AG20443 (cell line): ENCODE measurements around the gene TPSD1.
"Not testable (repeated sequence)": the region's sequence is repeated elsewhere in the genome, so short reads cannot be mapped to it uniquely, and the experiment has no call there.

Source experiments
- DNase-seq: peaks from one replicate; pipeline ENCODE4 v3.0.0; 2012; ENCODE audit warnings: low spot score, mixed read lengths

The TPSD1 gene

GRCh38 chr16:1263591-1264344 is 7.9 kb downstream of the TPSD1 start:
- DNase-seq = no peak

DNA sequence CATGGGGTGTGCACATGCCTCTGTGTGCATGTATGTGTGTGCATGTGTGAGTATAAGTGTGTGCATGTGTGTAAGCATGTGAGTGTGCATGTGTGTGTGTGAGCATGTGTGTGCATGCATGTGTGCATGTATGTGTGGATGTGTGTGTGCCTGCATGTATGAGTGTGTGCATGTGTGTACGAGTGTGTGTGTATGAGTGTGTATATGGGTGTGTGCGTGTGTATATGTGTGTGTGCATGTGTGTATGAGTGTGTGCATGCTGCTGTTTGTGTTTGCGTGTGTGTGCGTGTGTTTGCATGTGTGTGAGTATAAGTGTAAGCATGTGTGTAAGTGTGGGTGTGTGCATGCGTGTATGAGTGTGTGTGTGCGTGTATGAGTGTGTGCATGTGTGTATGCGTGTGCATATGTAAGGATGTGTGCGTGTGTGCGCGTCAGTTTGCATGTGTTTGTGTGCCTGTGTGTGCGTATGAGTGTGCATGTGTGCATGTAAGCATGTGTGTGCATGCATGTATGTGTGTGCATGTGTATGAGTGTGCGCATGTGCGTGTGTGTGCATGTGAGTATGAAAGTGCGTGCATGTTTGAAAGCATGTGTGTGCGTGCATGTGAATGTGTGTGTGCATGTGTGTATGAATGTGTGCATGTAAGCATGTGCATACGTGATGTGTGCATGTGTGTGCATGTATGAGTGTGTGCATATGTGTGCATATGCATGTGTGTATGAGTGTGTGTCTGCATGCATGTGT is 8.6 kb downstream of the TPSD1 start:
- no peak for DNase-seq

- DNase-seq = no peak
Measured at GRCh38 chr16:1265090-1265630, 9.3 kb downstream of the TPSD1 start.

GRCh38 chr16:1265826-1266225 is 10.0 kb downstream of the TPSD1 start:
- DNase-seq = no peak

DNA sequence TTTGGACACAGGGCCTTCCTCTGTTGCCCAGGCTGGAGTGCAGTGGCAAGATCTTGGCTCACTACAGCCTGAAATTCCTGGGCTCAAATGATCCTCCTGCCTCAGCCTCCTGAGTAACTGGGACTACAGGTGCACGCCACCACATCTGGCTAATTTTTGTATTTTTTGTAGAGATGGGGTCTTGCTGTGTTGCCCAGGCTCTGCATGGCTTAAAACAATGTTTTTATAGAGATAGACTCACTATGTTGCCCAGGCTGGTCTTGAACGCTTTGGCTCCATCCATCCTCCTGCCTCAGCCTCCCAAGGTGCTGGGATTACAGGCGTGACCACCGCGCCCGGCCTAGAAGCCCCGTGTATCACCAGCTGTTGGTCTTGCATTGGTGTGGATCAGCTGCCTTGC is 13.5 kb downstream of the TPSD1 start:
- not testable (repeated sequence) for DNase-seq

DNA sequence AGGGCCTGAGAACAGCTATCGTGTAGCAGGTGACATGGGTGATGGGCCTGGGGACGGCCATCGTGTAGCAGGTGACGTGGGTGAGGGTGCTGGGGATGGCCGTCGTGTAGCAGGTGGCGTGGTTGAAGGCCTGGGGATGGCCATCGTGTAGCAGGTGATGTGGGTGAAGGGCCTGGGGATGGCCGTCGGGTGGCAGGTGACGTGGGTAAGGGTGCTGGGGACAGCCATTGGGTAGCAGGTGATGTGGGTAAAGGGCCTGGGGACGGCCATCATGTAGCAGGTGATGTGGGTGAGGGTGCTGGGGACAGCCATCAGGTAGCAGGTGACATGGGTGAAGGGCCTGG is 15.5 kb downstream of the TPSD1 start:
- DNase-seq = no peak

DNA sequence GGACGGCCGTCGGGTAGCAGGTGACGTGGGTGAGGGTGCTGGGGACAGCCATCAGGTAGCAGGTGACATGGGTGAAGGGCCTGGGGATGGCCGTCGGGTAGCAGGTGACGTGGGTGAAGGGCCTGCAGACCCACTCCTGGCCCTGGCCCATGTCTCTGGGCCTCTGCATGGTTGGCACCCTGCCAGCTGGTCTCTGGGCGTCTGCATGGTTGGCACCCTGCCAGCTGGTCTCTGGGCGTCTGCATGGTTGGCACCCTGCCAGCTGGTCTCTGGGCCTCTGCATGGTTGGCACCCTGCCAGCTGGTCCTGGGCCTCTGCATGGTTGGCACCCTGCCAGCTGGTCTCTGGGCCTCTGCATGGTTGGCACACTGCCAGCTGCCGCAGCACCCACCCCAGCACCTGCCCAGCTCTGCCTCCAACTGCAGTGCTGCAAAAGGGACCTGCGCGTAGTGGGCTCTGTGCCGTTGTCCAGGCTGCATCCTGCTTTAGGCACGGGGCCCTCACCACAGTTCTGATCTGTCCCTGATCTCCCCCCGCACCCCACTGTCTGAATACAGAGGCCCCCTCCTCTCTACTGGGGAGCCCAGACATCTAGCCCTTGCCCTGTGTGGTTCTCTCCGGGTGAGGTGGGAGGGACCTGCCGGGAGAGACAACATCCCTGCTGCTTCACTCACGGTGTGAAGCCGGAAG is 16.0 kb downstream of the TPSD1 start:
- not testable (repeated sequence) for DNase-seq

- no peak for DNase-seq
Measured at GRCh38 chr16:1272453-1273198, 16.8 kb downstream of the TPSD1 start.

GRCh38 chr16:1273816-1274215 is 17.9 kb downstream of the TPSD1 start:
- no peak for DNase-seq

- no peak for DNase-seq
Measured at GRCh38 chr16:1274767-1275166, 18.9 kb downstream of the TPSD1 start.

- no peak for DNase-seq
Measured at GRCh38 chr16:1275791-1276579, 20.1 kb downstream of the TPSD1 start.

DNA sequence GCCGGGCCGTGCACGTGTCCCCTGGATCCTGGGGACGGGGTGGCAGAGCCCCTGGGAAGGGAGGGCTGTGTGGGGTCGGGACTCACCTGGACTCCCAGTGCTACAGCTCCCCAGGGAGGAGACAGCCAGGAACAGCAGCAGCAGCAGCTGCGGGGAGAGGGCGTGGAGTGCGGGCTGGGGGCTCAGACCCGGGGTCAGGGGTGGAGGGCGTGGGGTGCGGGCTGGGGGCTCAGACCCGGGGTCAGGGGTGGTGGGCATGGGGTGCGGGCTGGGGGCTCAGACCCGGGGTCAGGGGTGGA is 20.7 kb downstream of the TPSD1 start:
- no peak for DNase-seq

DNA sequence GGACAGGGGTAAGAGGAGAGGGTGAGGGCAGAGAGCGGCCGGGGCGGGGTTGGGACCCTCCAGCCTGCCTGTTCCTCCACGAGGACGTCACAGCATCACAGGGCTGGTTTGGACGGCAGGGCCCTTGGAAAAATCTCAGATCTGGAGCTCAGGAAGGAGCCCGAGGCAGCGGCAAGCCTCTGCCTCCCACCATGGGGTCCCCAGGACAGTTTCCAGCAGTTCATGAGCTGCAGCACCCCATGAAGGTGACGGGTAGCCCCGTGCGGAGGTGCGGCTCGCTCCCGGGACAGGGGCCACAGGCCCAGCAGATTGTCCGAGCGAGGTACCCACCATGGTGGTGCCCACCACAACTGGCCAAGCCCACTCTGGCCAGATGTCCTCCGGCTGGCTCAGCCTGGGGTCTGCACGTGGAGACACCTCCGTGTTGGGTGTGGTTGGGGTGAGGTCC is 21.3 kb downstream of the TPSD1 start:
- no peak for DNase-seq

- no peak for DNase-seq
Measured at GRCh38 chr16:1277617-1278282, 21.9 kb downstream of the TPSD1 start.

GRCh38 chr16:1278477-1278876 is 22.6 kb downstream of the TPSD1 start:
- no peak for DNase-seq

DNA sequence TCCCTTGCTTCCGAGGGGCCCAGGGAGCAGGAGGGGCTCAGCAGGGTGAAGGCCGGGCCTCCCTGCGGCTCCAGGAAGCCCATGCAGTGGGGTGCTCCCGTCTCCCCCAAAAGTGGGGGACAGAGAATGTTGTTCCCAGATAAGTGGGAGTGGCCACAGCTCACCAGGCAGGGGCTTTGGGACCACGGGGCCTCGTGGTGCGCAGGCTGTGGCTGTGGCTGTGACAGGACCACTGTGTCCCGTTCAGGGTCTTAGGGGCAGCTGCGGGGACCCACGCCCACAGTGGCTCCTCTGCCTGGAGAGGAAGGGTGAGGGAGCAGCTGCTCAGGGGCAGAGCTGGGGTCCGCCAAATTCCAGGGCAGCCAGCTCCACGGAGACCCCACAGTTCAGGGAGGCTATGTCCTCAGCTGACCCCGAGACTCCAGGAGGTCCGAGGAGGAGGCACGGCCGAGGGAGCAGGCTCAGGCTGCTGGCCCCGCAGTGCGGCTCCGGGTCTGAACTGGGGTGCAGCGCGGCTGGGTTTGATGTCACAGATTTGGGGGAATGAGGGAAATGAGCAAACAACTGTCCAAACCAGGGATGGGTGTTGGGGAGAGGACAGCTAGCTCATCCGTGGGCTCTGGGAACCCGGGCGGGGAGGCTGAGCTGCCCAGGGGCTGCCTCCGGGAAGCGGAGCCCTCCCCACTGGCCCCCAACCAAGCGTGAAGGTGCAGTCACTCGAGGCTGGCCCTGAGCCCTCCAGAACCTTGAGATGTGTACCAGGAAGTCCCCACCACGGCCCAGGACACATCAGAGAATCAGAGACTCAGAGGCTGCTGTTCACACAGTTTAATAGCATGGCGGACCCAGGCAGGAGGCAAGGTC is 23.4 kb downstream of the TPSD1 start:
- DNase-seq = no peak

DNA sequence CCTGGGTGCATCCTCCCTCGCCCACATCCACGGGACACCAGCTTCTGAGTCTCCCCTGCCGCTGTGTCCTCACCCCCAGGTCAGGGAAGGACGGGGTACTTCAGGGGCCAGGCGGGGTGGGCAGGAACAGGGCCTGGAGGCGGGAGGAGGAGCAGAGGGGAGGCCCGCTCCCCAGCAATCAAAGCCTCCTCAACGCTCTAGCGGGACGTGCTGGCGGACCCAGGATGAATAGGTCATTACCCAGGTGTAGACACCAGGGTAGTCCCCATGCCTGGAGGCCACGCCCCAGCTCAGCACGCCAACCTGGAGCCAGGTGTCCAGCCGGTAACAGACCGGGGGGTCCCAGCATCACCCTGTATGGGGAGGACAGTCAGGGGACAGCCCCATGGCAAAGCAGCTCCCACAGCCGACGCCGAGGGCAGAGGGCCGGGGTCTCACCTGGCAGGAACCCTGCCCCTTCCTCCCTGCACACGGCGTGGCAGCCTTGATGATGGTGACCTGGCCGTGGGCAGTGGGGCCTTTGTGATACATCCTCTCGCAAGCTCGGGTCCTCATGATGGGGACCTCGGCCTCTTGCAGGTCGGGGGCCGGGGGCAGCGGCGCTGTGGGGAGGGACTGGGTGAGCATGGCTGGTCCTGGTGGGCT is 24.2 kb downstream of the TPSD1 start:
- no peak for DNase-seq

DNA sequence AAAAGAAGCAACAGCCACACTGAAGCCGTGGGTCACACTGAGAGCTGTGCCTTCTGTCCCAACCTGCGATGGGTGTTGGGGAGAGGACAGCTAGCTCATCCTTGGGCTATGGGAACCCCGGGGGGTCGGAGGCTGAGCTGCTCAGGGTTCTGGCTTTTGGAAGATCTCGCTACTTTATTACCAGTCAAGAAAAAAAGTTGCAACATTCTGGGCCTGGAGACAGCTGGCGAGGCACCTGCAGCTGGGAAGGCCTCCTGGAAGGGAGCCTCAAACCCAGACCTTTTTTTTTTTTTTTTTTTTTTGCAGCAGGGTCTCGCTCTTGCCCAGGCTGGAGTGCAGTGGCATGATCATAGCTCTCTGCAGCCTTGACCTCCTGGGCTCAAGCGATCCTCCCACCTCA is 24.9 kb downstream of the TPSD1 start:
- no peak for DNase-seq

DNA sequence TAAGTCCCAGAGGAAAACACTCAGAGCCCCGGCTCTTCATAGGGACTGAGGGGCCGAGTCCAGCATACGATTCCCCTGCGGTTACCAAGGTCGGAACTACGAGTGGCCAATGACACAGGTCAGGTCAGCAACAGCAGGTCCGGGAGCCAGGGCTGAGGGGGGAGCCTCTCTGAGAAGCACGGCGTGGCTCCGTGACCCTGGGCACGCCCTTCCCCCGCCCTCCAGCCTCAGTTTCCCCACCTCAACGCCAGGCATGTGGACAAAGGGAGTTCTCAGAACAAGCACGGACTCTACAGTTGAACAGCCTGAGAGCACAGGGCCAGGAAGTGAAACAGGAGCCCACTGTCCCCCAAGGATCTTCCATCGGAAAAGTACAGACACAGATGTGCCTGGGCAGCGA is 25.6 kb downstream of the TPSD1 start:
- DNase-seq = no peak
